Cerebellar cortex (tissue), 1 donor: ENCODE measurements around the gene GLI3.
"Not testable (repeated sequence)": the region's sequence is repeated elsewhere in the genome, so short reads cannot be mapped to it uniquely, and the experiment has no call there.

Source experiments
- DNase-seq: peaks from one replicate; pipeline ENCODE4 v3.0.0-alpha.2; 2015; ENCODE audit warnings: low spot score

GLI3 gene

DNA sequence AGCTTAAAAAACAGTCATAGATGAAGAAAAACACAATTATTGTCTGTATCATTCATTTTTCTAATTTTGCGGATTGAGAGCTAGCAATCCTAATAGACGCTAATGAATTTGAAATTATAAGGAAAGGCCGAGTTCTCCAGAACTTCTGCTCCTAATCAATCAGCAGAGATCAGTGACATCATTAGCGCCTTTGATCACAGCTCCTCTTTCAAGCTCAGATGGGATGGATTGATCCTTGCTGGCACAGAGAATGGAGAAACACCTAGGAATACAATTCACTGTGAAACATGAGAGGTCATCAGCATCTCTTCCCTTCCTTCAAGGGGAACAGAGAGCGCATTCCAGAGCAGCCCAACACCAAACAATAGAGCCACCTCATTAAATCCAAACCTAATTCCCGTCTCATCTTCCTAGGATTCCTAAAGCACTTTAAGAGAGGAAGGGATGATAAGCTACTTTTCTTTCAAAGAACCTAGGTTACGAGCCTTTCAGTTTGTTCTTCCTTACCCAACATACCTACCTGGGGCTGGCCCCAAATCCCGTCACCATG, 24.4 kb downstream of the GLI3 start:
- no peak for DNase-seq

DNA sequence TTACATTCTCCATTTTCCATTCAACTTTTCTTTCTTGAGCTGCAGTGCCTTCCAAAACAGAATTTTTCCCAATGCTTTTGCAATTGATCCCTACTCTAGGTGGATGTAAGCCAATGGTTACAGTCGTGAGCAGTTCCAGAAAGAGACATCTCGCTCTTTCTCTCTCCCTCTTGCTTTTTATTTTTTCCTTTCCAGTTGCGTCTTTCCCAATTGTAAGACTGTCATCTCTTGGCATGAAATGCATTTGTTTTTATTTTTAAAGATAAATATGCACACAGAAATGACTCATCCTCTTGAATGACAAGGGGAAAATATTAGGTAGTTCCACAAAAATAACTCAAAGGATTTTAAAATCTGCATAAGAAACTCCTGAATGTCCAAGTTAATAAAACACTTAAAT, 25.1 kb downstream of the GLI3 start:
- DNase-seq = no peak

GRCh38 chr7:42210779-42211178, 26.2 kb downstream of the GLI3 start:
- no peak for DNase-seq

DNA sequence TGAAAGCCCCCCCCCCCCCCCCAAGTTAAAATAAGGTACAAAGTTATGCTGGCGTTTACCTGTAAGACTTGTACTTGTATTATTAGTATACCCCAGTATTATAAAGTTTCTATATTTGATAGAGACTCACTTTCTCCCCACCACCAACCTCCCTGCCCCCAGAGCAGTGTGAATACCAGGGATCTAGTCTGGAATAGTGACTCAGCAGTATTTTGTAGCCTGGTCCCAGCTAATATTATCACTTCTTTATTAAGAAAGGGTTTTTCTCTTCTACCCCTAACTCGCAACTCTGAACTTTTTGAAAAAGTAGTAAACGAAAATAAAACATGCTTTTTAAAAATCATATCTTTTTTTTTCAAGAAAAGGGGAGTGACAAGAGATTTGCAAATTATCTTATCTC, 26.7 kb downstream of the GLI3 start:
- no peak for DNase-seq

- DNase-seq = not testable (repeated sequence)
Observed at GRCh38 chr7:42209085-42209484, 27.9 kb downstream of the GLI3 start.

DNA sequence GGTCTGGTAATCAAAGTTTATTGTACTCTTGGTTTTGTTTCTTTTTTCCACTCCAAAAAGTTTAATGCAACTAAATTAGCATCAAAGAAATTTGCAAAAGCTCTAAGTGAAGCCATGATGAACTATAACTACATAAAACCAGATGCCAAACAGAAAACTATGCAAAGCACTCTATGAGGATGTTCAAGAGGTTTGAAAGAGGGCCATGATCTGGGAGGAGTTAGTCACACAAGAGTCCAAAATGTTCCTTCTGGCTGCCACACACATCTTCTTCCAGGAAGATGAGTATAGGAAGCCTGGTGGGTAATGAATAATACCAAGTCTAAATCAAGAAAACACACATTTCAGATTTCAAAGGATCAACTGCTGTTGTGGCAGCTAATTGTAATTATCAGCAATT, 28.4 kb downstream of the GLI3 start:
- DNase-seq = no peak

DNA sequence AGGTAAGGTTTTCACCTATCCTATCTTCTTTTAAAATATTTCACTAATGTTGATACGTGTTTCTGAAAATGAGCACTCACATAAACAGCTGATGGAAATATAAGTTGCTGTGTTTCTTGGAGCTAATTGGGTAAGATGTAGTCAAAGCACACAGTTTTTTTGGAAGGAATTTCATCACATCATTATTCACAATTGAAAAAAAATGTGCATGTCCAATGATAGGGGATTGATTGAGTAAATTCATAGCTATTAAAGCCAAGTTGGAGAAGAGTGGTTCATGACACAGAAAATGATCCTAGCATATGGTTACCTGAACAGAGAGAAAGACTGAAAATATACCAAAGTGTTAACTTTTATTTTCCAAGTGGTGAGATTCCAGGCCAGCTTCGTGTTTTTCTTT, 29.6 kb downstream of the GLI3 start:
- no peak for DNase-seq

DNA sequence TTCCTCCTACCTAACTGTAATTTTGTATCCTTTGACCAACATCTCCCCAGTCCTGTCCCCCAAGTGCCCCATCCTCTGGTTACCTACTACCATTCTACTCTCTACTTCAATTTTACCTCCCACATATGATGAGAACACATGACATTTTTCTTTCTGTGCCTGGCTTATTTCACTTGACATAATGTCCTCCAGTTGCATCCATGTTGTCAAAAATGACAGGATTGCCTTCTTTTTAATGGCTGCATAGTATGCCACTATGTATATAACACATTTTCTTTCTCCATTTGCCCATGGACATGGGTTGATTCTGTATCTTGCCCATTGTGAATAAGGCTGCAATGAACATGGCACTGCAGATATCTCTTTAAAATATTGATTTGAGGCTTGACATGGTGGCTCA, 33.7 kb downstream of the GLI3 start:
- DNase-seq = no peak

GRCh38 chr7:42202601-42203000, 34.4 kb downstream of the GLI3 start:
- DNase-seq = no peak

DNA sequence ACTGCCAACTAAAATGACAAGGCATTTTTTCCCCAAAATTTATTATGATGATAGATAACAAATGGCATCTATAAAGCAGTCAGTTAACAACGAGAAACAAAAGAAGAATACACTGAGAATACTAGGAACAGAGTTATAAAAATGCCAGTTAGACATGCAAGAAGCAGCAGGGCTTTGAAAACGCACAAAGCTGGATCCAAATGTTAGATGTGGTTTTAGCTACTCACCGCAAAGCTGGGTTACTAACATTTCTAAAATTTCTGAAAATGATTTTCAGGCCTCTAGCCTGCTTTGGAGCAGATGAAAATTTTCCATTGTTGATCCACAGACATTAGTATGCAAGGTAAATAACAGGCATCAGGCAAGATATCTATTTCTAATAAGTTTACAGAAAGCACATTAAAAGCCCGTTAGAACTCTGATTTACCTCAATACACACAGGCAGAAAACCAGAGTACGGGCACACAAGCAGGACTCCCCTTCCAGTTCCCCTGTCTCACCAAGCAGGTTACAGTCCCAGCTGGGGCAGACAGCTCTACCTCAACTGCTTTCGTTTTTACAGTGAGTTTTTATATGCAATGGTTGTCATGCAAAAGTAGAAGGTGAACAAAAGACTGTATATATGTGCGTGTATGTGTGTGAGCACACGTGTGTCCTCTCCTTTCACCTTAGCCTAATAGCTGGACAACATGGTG, 37.9 kb downstream of the GLI3 start:
- DNase-seq = no peak

DNA sequence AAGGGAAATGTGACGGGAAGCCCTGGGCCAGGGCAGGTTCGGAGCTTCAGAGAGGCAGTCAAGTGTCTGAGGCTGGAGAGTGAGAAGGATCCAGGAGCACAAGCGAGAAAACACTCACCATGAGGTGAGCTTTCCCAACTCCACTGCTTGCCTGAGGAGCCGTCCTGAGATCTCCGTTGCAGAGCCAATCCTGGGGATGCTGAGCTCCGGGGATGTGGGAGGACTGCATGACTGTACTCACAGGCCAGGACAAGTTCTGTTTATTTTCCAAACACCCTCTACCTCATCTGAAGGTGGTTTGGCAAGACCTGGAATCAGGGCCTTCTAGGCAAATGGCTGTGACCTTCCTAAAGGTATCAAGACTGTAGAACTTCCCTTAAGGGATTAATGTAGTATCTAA, 38.7 kb downstream of the GLI3 start:
- no peak for DNase-seq

- DNase-seq = no peak
Observed at GRCh38 chr7:42197451-42197850, 39.6 kb downstream of the GLI3 start.

GRCh38 chr7:42194238-42194637, 42.8 kb downstream of the GLI3 start:
- DNase-seq = no peak

DNA sequence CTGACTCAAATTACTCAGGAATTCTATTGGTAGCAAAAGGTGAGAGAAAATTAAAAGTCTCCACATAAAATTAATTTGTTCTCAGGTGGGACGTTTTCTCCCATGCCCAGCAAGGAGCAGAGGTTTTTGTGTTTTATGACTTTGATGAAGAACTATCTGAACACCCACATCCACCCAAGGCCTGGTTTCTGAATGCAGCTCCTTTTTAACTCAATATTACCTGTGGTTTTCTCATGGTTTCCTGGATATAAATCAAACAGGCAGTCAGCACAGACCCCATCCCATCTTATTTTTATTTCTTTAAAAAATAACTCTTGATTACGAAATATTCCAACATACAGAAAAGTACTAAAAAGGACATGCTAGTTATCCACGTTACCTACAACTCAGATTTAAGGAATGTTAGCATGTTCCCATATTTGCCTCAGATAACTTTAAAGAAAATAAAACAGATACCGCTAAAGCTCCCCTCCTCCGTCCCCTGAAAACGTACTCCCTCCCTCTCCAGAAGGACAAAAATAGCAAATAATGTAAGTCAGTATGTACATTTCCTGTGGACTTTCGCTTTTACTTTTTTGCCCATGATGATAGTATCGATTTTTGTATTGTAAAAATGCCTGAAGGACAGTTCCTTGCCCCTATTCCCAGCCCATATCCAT, 43.4 kb downstream of the GLI3 start:
- no peak for DNase-seq

GRCh38 chr7:42192851-42193461, 44.1 kb downstream of the GLI3 start:
- no peak for DNase-seq

DNA sequence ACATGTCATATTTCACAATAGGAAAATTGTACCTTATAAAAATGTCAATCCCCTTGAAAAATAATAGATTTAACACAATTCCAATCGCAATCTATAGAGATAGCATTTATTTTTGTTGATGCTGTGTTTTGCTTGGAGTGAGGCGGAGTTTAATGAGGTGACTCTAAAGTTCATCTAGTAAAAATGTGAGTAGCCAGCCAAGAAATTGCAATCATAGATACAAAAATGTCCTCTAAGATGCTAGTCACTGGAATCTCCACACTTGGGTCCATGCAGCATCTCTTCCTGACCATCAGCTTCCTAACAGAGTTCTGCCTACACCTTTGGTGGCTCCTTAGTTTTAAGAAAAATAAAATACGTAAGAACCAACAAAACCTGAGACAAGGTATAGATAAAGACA, 44.9 kb downstream of the GLI3 start:
- no peak for DNase-seq

GRCh38 chr7:42189535-42189934, 47.5 kb downstream of the GLI3 start:
- DNase-seq = no peak

DNA sequence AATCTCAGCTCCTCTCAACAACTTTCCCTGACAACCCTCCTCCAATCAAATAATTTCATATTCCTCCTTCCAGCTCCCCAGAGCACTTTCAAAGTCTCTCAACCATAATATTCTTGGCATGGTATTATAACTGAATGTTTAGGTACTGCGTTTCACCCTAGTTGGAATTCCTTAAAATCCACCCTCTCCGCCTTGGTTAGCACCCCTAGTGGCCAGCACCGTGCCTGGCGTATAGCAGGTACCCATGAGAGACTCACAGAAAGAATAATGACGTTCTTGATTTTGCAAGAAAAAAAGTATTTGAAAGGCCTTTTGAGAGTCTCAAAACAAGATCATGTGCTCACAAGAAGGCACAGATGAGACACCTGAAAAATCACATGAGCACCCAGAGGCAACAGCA, 50.9 kb downstream of the GLI3 start:
- no peak for DNase-seq

GRCh38 chr7:42185726-42186125, 51.3 kb downstream of the GLI3 start:
- DNase-seq = no peak

GRCh38 chr7:42183547-42183946, 53.5 kb downstream of the GLI3 start:
- no peak for DNase-seq

DNA sequence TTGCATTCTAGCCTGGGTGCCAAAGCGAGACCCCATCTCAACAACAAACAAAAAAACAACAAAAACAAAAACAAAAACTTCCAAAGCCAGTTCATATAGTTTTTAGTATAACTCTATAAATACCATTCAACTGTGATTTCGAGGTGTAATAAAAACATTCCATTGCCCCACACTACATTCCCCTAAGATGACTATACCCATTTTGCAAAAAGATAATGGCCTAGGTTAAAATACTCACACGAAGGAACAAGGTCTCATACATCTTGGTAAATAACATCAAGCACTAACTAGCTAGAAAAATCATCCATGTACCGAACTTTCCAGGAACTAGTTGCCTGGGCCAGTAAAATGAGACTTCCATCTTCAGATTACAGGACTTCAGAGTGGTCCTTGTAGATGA, 55.4 kb downstream of the GLI3 start:
- no peak for DNase-seq

GRCh38 chr7:42180806-42181205, 56.2 kb downstream of the GLI3 start:
- DNase-seq = no peak

DNA sequence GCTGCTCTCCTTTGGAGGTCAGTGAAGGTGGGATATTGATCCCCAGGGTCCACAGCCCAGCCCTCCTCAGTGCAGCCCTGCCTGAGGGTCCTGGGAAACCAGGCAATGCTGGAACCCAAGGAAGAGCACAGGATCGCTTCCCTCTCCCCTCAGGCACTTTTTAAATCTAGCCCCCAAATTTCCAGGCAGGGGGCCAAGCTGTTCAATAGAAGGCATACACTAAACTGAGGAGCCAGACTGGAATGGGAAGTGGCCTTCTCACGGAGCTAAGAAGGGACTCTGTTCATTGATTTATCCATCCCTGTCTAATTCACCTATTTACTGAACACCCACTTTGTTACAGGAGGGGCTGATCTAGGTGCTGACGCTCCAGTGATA, 60.3 kb downstream of the GLI3 start:
- DNase-seq = no peak
